Endothelial cell of umbilical vein (primary cell): ENCODE data around the gene NKD1. TPM values are rescaled to one million over a fixed set of nuclear protein-coding genes. Genes with fewer than 3 reads are reported as not detected.
A peak's percentile ranks its signal among the peaks of the same experiment; 100 is the strongest.

Experiments
- Bru-seq: library from RNA; stranded (reverse); fragments of 400-500 nt; gene quantifications from one replicate; lab custom pipeline; 2021; lab: Mats Ljungman, UMichigan
- BruChase-seq, 2 experiments: library from RNA; stranded (reverse); fragments of 400-500 nt; gene quantifications; one replicate each; lab custom pipeline; 2021; lab: Mats Ljungman, UMichigan
- BruUV-seq: library from RNA; stranded (reverse); fragments of 400-500 nt; replicated peaks from 2 replicates; lab custom pipeline; 2021; lab: Mats Ljungman, UMichigan
- CTCF ChIA-PET: fragments of 300-600, 350-600 bp; sonication (Branson Sonifier 250); formaldehyde crosslinking; loops from one replicate; lab custom pipeline; 2021; ENCODE audit warnings: antibody characterized with exemption, inconsistent platforms; lab: Charles Lee
- POLR2A ChIA-PET: fragments of 300-600, 350-600 bp; sonication (Branson Sonifier 250); formaldehyde crosslinking; loops from one replicate; lab custom pipeline; 2021; ENCODE audit warnings: antibody characterized with exemption, inconsistent platforms; lab: Charles Lee
- DNase-seq: peaks from one replicate; pipeline ENCODE4 v3.0.0-alpha.2; 2011; ENCODE audit warnings: low read depth, low spot score
- FAIRE-seq: peaks from 2 replicates; lab custom pipeline; 2011; peaks lifted over from hg19 to GRCh38; lab: Jason Lieb, UNC
- H2AFZ ChIP-seq: 2 replicates; pipeline ENCODE4 v1.6.0; 2012; ENCODE audit warnings: low read depth, low read length, control low read depth, inconsistent platforms
- H3K27ac ChIP-seq: 2 replicates; pipeline ENCODE4 v1.5.1; 2011; ENCODE audit warnings: low read depth, mild to moderate bottlenecking, control low read depth, low read length, moderate library complexity; ENCODE audit not compliant: insufficient read depth
- H3K27me3 ChIP-seq, 2 experiments: 2 replicates each; pipeline versions ENCODE4 v1.6.0 to v1.6.1; 2011; ENCODE audit warnings: low read length in 2 of 2, mixed read lengths in 1 of 2; ENCODE audit not compliant: control insufficient read depth in 2 of 2, insufficient read depth in 2 of 2
- H3K36me3 ChIP-seq, 2 experiments: 2 replicates in 1 of 2; 3 replicates in 1 of 2; pipeline ENCODE4 v1.5.1; 2011; ENCODE audit warnings: low read length in 2 of 2, mild to moderate bottlenecking in 1 of 2, moderate library complexity in 1 of 2; ENCODE audit not compliant: control insufficient read depth in 2 of 2, insufficient read depth in 2 of 2; ENCODE audit errors: extremely low read depth in 1 of 2
- H3K4me1 ChIP-seq: 3 replicates; pipeline ENCODE4 v1.5.1; 2011; ENCODE audit warnings: mild to moderate bottlenecking, low read length; ENCODE audit not compliant: control insufficient read depth, insufficient read depth; ENCODE audit errors: extremely low read depth
- H3K4me2 ChIP-seq: 2 replicates; pipeline ENCODE4 v1.6.1; 2011; ENCODE audit warnings: low read length, control low read depth, mixed read lengths; ENCODE audit not compliant: insufficient read depth
- H3K4me3 ChIP-seq, 3 experiments: fragments of 200-600 bp in 1 of 3; sonication (generic), shearing (Covaris generic) in 1 of 3; replicated peaks in 1 of 3; 2 replicates each; pipeline ENCODE4 v1.5.1; 2011 to 2016; ENCODE audit warnings: control low read depth in 3 of 3, low read length in 3 of 3, mild to moderate bottlenecking in 2 of 3, inconsistent platforms in 1 of 3, low read depth in 1 of 3, moderate library complexity in 1 of 3; ENCODE audit not compliant: insufficient read depth in 1 of 3
- H3K79me2 ChIP-seq: 2 replicates; pipeline ENCODE4 v1.6.0; 2012; ENCODE audit warnings: low read length, inconsistent platforms; ENCODE audit not compliant: control insufficient read depth, insufficient read depth
- H3K9ac ChIP-seq: replicated peaks from 2 replicates; pipeline ENCODE3; 2011; ENCODE audit warnings: low read length, control low read depth; ENCODE audit not compliant: insufficient read depth; ENCODE audit errors: extremely low read depth
- H3K9me1 ChIP-seq: replicated peaks from 3 replicates; pipeline ENCODE4 v1.6.0; 2011; ENCODE audit warnings: mild to moderate bottlenecking, low read length; ENCODE audit not compliant: control insufficient read depth, insufficient read depth; ENCODE audit errors: extremely low read depth
- H3K9me3 ChIP-seq: replicated peaks from 2 replicates; pipeline ENCODE4 v1.5.1; 2012; ENCODE audit warnings: low read length, inconsistent platforms; ENCODE audit not compliant: control insufficient read depth, insufficient read depth
- H4K20me1 ChIP-seq: replicated peaks from 2 replicates; pipeline ENCODE3; 2011; ENCODE audit warnings: mild to moderate bottlenecking, low read length; ENCODE audit not compliant: control insufficient read depth, insufficient read depth; ENCODE audit errors: extremely low read depth
- EZH2 ChIP-seq: IDR thresholded peaks from 2 replicates; pipeline ENCODE4 v1.6.1; 2012; ENCODE audit warnings: borderline replicate concordance, low read depth, mild to moderate bottlenecking, moderate library complexity, low read length, inconsistent platforms; ENCODE audit not compliant: severe bottlenecking
- FOS ChIP-seq: IDR thresholded peaks from 2 replicates; pipeline ENCODE4 v1.6.1; 2011; ENCODE audit warnings: mild to moderate bottlenecking, low read length, moderate library complexity, borderline replicate concordance; ENCODE audit not compliant: insufficient read depth
- JUN ChIP-seq: IDR thresholded peaks from 2 replicates; pipeline ENCODE4 v1.6.1; 2011; ENCODE audit warnings: borderline replicate concordance, low read depth; ENCODE audit not compliant: insufficient read length, insufficient read depth
- MAX ChIP-seq: IDR thresholded peaks from 2 replicates; pipeline ENCODE4 v1.6.1; 2011; ENCODE audit not compliant: insufficient read depth, insufficient read length
- dilution Hi-C: fragments of 300-500 bp; cut with MboI; formaldehyde crosslinking; loops from one replicate; pipeline ENCODE4 v1.15.0; 2019; ENCODE audit warnings: low sequenced_read_pairs; ENCODE audit not compliant: extremely low pct_ligation_motif_present
- intact Hi-C: fragments of 100-400 bp; cut with micrococcal nuclease; formaldehyde crosslinking; loops from one replicate; pipeline ENCODE4 v1.10.0; 2022
- long read RNA-seq: library from polyadenylated mRNA; stranded (forward); transcript quantifications from one replicate; pipeline ENCODE4 v2.0.0, GENCODE V29; 2021
- polyA minus RNA-seq, 3 experiments: library from RNA; depleted of rRNA, polyadenylated mRNA; stranded (reverse); fragments of >200 nt; gene quantifications; 1 replicate in 1 of 3; 2 replicates in 2 of 3; pipeline ENCODE4 v1.2.3, GENCODE V29; 2011
- polyA plus RNA-seq, 4 experiments: library from polyadenylated mRNA; depleted of rRNA in 3 of 4; stranded (reverse) in 3 of 4; unstranded in 1 of 4; fragments of >200 nt; gene quantifications; 2 replicates each; pipeline versions ENCODE4 v1.2.1 to v1.2.3, GENCODE V29; 2011 to 2012; ENCODE audit warnings: missing spikeins in 1 of 4
- total RNA-seq: library from RNA; stranded (reverse); gene quantifications from 2 replicates; pipeline ENCODE4 v1.2.3, GENCODE V29; 2021

The NKD1 gene
- 0.32 TPM in 1 of 2 replicates, not detected in the other for total RNA-seq
- polyA plus RNA-seq = not detected in 2 replicates
- under 0.01 and 0.01 TPM in 2 replicates for polyA plus RNA-seq (2011; cell fraction: cytosol; rRNA removed)
- polyA plus RNA-seq (2011; cell fraction: nucleus; rRNA removed) = 0.01 TPM in 1 of 2 replicates, not detected in the other
- 0.04 TPM in 1 of 2 replicates, not detected in the other for polyA plus RNA-seq (2012)
- polyA minus RNA-seq = not detected in 2 replicates
- polyA minus RNA-seq (2011; cell fraction: cytosol; rRNA and poly(A)+ RNA removed) = not detected
- not detected in 2 replicates for polyA minus RNA-seq (2011; cell fraction: nucleus; rRNA and poly(A)+ RNA removed)
- Bru-seq, nascent RNA = percentile 6 among the genes with signal in this experiment
- BruChase-seq, experiment 1, labeled RNA remaining after a 6-hour chase = percentile 11 among the genes with signal in this experiment
- BruChase-seq, experiment 2, labeled RNA remaining after a 2-hour chase = percentile 9 among the genes with signal in this experiment
- long read RNA-seq = 0 reads

GRCh38 chr16:50548125-50548908 lies at the start of gene NKD1:
Gene NKD1 (plus strand): TSS chr16:50548396. CDS start chr16:50548554, 158 bp downstream.
- POLR2A ChIA-PET = no interaction called here
- Histone ChIP-seq H3K9ac (no peak within 1 kb of the TSS), H3K4me1 (peaks cover 4% of the 10 kb centered on the region), H3K9me1 (no peaks in the 10 kb centered on the region), H4K20me1 (no peaks in the 10 kb centered on the region), H3K27me3 (peaks cover 37% of the 10 kb centered on the region in 2 experiments), H3K9me3 (no peaks in the 10 kb centered on the region), H3K27ac (no peak within 1 kb of the TSS), H3K36me3 (no peaks in the 10 kb centered on the region), H2AFZ (peak within 1 kb of the TSS; percentile 90), H3K79me2 (no peaks in the 10 kb centered on the region), H3K4me2 (peak within 1 kb of the TSS; percentile 66), H3K4me3 (peak within 1 kb of the TSS; percentile 47 to 52 (median 48))
- TF ChIP-seq FOS = no peak
- no peak for TF ChIP-seq JUN
- TF ChIP-seq MAX = no peak
- peak; percentile 74 for TF ChIP-seq EZH2
- FAIRE-seq (peak; percentile 53), DNase-seq (peak; percentile 26)
- BruUV-seq = no TSS peak
- dilution Hi-C loops (no loop called here), intact Hi-C loops (loop anchor here (2.0 to 5.0 kb wide), 3 partner anchors 116 to 481 kb away; partner anchors contain the start of genes CYLD and HEATR3)
- CTCF ChIA-PET = interaction anchor here (1.3 to 1.7 kb wide), 3 partner anchors 116 to 258 kb away, joined by 3 to 19 read pairs (median 9); no protein-coding TSS in a partner anchor
